Stimulated activated CD4-positive, alpha-beta T cell treated with anti-CD3 and anti-CD28 coated beads, Interleukin-2, amount 100 ng/mL, for 4 hours (primary cell): Measurements from ENCODE around the gene RAN.
"Not testable (repeated sequence)": the region's sequence is repeated elsewhere in the genome, so short reads cannot be mapped to it uniquely, and the experiment has no call there.

Source experiments
- DNase-seq: peaks from one replicate; pipeline ENCODE4 v3.0.0-alpha.2; 2020; ENCODE audit warnings: low read depth

Gene RAN

GRCh38 chr12:130871286-130872178, at the start of gene RAN:
RAN (plus strand) TSS chr12:130872066; CDS start chr12:130872594, 528 bp downstream.
- peak; percentile 91 for DNase-seq

- no peak for DNase-seq
Measured at GRCh38 chr12:130825771-130826150, 46.1 kb upstream of the RAN start.

DNA sequence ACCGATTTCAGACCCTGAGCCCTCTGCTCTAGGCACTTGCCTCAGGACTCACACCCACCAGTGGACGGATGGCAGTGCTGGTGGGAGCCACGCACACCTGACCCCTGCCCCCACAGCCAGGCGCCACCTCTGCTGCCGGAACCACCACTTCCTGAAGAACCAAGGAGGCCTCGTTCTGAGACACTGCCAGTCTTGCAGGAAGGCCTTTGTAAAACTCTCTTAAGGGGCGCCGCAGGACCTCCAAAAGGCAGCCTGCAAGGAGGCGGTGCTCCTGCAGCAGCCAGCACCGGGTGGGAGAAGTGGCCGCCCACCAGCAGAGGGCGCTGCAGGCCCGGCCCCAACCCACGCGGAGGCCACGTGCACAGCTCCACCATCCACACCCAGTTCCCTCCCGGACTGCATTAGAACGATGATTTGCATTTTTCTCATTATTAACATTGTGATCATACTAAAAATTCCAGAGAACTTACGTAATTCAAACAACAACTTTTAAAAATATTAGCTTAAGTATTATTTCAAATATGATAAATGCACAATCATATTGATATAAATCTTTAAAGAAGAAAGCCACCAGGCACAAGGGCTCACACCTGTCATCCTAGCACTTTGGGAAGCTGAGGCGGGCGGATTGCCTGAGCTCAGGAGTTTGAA, 45.6 kb upstream of the RAN start:
- peak; percentile 45 for DNase-seq

GRCh38 chr12:130827432-130827831, 44.4 kb upstream of the RAN start:
- DNase-seq, result no peak

- no peak for DNase-seq
Measured at GRCh38 chr12:130828895-130829294, 43.0 kb upstream of the RAN start.

GRCh38 chr12:130829391-130830245, 42.2 kb upstream of the RAN start:
- DNase-seq, result no peak

DNA sequence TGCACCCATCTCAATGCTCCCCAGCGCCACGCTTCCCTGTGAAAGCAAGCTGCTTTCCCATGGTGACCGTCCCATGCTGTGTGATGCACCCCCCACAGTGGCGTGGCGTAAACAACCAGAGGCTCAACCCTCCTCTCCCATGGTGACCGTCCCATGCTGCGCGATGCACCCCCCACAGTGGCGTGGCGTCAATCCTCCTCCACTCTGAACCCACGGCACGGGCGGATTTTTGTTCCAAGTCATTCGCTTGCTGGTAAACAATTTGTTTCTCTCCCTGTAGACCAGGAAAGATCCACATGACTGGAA, 41.7 kb upstream of the RAN start:
- DNase-seq, result no peak

DNA sequence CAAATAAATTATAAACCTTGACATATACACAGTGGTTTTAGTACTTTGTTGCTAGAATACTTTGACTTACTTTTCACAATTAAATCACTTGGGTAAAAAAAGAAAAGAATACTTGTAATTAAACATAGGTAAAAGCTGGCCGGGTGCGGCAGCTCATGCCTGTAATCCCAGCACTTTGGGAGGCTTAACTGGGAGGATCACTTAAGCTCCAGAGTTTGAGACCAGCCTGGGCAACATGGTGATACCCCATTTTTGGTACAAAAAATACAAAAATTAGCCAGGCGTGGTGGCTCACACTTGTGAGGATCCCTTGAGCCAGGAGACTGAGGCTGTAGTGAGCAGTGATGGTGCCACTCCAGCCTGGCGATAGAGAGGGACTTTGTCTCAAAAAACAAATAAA, 40.6 kb upstream of the RAN start:
- DNase-seq, result no peak

DNA sequence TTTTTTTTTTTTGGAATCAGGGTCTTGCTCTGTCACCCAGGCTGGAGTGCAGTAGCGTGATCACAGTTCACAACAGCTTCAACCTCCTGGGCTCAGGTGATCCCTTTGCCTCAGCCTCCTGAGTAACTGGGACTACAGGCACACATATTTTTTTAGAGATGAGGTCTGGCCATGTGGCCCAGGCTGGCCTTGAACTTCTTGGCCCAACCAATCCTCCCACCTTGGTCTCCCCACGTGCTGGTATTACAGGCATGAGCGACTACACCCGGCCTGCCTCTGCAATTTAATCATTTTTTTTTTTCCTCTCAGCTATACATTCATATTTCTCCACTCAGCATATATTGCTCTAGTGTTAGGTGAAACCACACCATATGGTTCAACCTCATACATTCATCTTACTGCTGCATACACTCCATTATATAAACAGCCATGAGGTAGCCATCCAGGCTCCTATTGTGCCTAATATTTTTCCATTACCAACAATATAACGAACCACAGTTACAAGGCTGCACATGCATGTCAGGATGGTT, 39.9 kb upstream of the RAN start:
- no peak for DNase-seq

DNA sequence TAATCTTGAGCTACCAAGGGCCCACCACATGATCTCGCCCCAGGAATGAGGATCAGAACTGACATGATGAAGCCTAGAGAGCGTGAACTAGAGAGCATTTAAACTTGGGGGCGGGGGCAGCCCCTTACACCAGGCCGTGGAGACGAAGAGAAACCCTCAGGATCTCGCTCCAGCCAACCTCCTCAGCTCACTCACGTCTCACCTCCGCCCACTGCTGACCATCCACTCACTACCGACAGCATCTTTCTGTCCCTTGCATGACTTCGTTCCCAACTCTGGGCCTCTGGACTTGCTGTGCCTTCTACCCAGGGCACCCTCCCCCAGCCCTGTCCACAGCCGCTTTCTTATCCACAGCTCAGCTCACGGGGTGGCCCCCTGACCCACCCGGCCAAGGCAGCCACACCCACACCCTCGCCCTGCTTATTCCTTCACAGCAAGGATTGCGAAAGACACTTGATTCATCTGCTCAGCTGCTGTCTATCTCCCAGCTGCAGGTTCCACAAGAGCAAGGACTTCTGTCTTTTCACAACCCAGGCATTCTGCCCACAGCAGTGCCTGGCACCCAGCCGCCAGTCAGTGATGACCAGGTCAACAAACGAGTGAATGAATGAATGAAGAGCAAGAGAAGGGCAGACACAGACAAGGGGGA, 39.2 kb upstream of the RAN start:
- DNase-seq, result no peak

GRCh38 chr12:130835011-130835410, 36.9 kb upstream of the RAN start:
- DNase-seq, result no peak

- no peak for DNase-seq
Measured at GRCh38 chr12:130835436-130835835, 36.4 kb upstream of the RAN start.

- no peak for DNase-seq
Measured at GRCh38 chr12:130838284-130838950, 33.4 kb upstream of the RAN start.

DNA sequence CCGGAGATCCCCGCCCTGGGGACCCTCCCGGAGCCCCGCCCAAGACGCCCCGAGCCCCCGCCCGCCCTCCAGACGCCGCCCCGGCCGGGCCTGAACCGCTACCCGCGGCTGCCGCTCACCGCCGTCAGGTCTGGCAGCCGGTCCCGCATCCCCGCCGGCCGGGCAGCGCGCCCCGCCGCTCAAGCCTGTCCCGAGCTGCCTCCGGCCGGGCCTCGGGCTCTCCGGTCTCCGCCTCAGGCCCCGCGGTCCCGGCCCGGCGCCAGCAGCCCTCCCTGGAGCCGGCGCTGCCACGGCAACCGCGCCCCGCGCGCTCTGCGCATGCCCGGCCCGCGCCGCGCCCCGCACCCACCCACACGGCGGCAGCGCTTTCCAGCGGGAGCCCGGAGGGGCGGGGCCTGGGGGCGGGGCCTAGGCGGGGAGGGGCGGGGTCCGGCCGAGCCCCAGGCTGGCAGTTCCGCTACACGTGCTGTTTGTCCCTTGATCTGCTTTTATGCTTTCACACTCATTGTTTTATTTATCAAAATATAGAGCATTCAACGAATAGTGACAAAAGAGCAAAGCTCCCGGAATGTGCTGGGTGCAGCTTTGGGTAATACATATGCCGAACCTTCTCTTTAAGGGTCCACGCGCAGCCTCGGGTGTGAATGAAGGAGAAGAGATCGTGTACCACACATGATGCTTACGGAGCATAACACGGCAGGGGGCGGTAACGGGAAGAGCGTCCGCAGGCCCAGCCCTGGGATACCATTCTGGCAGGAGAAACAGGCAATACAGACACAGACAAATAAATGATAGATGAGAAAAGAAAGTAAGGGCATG, 32.7 kb upstream of the RAN start, which contains the start of gene STX2:
Gene STX2, minus strand, starts transcription at position 300 of the 819 bp plus-strand sequence. Its CDS starts 151 bp downstream, at position 149.
- DNase-seq, result peak; percentile 85

- DNase-seq, result no peak
Measured at GRCh38 chr12:130839770-130840404, 32.0 kb upstream of the RAN start.

DNA sequence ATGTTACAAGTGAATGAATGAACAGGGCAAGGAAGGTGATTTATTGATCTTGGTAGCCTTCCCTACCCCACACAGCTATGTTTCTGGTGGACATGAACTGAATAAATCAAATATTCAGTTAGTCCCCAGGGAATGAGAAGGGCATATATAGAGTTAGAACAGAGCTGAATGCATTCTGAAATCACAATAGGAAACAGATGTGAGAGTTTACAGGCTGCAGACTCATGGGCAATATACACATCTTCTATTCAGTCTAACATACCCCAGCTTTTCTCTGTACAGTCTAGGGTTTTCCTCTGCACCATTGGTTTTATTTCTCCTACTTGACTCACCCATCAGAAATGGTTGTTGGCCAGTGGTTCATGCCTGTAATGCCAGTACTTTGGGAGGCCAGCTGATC, 25.5 kb upstream of the RAN start:
- no peak for DNase-seq

- no peak for DNase-seq
Measured at GRCh38 chr12:130847112-130847511, 24.8 kb upstream of the RAN start.

DNA sequence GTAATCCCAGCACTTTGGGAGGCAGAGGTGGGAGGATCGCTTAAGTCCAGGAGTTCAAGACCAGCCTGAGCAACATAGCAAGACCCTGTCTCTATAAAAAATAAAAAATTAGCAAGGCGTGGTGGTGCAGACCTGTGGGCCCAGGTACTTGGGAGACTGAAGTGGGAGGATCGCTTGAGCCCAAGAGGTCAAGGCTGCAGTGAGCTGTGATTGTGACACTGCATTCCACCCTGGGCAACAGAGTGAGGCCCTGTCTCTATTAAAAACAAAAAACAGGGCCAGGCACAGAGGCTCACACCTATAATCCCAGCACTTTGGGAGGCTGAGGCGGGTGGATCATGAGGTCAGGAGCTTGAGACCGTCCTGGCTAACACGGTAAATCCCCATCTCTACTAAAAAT, 23.8 kb upstream of the RAN start:
- DNase-seq, result not testable (repeated sequence)

DNA sequence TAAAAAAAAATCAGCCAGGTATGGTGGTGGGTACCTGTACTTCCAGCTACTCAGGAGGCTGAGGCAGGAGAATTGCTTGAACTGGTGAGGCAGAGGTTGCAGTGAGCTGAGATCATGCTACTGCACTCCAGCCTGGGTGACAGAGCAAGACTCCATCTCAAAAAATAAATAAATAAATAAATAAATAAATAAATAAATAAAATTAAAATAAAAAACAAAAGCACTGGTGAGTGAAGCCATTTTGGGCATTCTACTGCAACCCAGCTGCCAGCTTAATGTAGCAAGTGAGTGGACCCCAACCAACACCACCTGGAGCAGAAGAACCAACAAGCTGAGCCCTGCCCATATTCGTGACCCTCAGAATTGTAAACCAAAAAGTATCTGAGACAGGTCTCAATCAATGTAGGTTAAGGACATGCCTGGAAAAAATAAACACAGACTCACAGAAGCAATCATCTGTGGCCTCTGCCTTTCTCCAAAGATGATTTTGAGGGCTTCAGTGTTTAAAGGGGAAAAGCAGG, 23.0 kb upstream of the RAN start:
- not testable (repeated sequence) for DNase-seq
